ENCODE data around the gene TP53I13.

- TF ChIP-seq RARB (CRISPR knock-in tag; IDR thresholded peaks at IDR 0.05) = no peak
- TF ChIP-seq ZFP30 (CRISPR knock-in tag; IDR thresholded peaks at IDR 0.05) = no peak
- no peak for TF ChIP-seq ISL1 (CRISPR knock-in tag; IDR thresholded peaks at IDR 0.05)
- TF ChIP-seq PATZ1 (CRISPR knock-in tag; IDR thresholded peaks at IDR 0.05; ENCODE audit: borderline replicate concordance) = no peak
- no peak for TF ChIP-seq CSDC2 (CRISPR knock-in tag; IDR thresholded peaks at IDR 0.05)
- no peak for TF ChIP-seq CREB5 (CRISPR knock-in tag; IDR thresholded peaks at IDR 0.05; ENCODE audit: low read depth)
- TF ChIP-seq ZFP3 (CRISPR knock-in tag; IDR thresholded peaks at IDR 0.05) = no peak
These were observed 21.7 kb upstream of the TP53I13 start for GRCh38 chr17:29546830-29547229.

Measured in SK-N-SH treated with all-trans-retinoic acid at 6 μM for 48 hours (cell line).